Activated CD4-positive, alpha-beta T cell treated with anti-CD3 and anti-CD28 coated beads for 4 hours (primary cell): ENCODE measurements around the gene PPP2R1B.
"Not testable (repeated sequence)": the region's sequence is repeated elsewhere in the genome, so short reads cannot be mapped to it uniquely, and the experiment has no call there.

ENCODE experiments used
- DNase-seq, 2 donors: peaks; one replicate each; pipeline ENCODE4 v3.0.0-alpha.2; 2020

The PPP2R1B gene

DNA sequence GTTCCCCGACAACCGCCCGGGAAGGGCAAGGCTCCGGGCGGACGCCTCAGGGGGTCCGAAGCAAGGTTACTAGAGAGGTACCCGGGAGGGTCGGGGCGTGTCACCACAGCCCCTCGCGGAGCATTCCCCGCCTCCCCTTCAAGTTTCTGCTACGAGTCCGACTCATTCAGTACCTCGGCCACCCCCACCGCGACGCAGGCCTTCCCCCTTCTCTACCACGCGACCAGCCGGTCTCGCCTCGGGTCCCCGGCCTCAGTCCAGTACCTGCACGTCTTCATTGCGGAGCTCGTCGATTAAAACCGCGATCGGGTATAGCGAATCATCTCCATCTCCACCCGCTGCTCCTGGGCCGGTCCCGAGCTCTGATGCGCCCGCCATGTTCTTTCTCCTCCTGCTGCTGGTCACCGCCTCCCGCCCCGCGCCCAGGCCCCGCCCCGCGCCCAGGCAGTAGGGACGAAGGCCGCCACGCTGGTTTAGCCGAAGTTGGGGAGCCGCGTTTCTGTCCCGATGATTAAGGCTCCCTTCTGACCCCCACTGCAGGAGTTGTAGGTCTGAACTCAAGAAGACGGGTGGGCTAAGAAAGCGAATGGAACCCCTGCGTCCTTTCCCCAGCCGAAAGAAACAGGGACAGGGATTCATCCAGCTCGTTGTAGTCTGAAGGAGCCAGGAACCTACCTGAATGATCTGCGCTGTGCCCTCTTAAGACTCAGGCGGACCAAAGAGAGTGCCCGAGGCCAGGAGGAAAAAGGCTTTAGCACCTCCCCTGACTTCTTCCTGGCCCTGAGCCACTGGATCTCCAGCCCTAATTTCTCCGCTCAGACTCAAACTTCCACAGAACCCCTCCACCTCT is at the start of gene PPP2R1B:
TSS of gene PPP2R1B (minus strand) at position 406 of the 850 bp plus-strand sequence. CDS start at position 378, 28 bp downstream.
- DNase-seq: peak; percentile 64 to 74

DNA sequence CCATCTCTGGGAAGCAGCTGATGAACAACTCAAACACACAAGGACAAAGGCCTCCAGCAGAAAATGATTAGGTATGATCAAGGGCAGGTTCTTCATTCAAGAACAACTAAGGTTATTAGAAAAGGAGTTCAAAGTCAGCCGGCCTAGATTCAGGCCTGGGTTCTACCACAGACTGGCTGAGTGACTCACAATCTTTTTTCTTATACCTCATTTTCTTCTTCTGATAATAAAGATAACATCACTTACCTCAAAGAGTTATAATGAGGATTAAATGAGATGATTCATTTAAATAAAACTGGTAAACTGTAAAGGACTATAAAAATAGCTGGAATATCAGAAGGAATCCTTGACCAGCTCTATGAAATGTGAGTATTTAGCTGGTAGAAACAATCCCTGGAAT is 49.3 kb upstream of the PPP2R1B start:
- DNase-seq: no peak

DNA sequence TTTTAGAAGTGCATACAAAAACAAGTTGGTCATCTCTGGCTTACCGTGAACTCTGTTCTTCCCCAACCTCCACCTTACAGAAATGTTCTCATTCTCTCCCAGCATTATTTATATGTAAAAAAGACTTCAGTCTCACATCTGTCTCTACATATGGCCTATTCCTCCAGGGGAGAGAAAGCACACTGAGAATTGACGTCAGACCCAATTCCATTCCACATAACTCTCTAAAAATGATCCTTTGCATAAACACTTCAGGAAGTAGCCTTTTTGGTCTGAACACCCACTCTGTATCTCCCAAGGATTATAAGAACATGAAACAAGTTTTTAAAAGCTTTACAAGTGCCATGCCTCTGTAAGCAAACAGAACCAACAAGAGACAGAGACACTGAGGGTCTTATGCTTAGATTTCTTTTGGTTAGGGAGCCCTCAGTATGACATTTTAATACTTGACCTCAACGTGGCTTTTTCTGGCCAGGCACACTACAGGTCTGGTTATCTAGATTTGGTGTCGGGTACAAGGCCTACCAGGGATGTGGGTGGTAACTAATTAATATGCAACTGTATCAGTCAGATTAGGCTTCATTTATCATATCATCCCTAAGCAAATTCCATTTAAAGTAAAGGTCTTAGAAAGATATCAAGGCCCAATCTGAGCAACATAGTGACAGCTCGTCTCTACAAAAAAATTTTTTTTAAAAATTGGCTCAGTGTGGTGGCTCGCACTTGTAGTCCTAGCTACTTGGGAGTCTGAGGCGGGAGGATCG is 48.5 kb upstream of the PPP2R1B start:
- DNase-seq: no peak

DNA sequence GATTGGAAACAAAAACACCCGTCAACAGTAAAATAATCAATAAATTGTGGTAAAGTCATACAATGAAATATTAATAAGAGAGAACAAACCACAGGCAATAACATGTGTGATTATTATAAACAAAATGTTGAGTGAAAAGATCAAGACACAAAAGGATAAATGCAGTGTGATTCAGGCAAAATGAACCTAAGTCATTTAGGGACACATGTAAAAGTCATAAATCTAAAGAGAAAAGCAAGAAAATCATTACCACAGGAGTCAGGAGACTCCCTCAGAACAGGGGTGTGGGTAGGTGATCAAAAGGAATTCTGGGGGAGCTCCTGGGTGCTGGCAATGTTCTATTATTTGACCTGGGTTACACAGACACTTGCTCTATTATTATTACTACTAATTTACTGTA is 47.9 kb upstream of the PPP2R1B start:
- DNase-seq: no peak

DNA sequence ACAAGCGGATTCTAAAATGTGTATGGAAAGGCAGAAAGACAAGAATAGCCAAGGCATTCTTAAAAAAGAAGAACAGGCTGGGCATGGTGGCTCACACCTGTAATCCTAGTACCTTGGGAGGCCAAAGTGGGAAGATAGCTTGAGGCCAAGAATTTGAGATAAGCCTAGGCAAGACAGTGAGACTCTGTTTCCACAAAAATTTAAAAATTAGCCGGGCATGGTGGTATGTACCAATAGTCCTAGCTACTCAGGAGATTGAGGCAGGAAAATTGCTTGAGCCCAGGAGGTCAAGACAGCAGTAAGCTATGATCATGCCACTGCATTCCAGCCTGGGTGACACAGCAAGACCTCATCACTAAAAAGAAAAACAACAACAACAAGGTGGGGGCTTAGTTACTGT is 46.0 kb upstream of the PPP2R1B start:
- DNase-seq: no peak

DNA sequence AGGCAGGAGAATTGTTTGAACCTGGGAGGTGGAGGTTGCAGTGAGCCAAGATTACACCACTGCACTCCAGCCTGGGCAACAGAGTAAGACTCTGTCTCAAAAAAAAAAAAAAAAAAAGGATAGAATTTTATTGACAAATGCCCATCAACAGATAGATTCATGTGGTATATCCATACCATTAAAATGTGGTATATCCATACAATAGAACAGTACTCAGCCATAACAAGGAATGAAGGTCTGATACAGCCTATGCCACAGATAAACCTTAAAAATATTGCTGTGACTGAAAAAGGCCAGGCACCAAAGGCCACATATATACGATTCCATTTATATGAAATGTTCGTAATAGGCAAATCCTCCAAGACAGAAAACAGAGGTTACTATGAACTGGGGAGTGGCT is 45.3 kb upstream of the PPP2R1B start:
- DNase-seq: no peak

DNA sequence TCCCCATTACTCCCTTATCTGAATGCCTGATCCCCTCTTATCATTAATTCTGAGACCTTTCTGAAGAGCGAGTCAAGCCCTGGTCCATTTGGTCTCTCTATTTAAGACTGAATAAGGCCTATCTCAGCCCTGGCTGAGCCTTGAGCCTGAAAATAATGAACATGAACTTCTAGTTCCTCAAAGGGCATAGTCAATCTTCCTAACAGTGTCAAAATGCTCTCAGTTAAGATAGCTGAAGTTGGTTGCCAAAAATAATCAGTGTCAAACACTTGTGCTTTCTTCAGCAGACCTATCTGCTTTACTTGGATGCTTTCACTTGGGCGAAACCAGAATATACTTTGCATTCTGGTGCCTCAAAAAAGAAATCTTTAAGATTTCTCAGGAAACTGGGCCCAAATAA is 42.6 kb upstream of the PPP2R1B start:
- no peak for DNase-seq

DNA sequence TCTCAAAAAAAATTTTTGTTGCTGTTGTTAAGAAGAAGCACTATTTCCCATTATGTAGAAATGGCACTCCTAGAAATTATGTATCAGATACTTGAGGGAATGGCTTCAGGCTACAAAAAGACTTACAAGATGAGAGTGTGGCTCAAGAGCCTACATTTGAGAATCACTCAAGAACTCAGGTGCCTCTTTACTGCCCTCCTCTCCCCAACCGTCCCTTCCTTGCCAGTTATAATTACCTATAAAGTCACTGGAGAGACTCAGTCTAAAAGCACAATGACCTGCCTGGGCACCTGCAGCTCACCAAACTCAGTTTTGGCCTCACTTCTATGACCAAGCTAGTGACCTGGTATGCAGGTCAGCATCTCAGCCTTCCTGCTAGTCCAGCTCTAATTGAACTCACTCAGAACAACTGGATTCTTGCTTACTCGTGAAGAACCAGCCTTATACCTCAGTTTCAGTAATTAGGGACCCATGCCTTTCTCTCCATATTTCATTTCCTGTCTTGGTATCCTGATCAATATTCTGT is 41.9 kb upstream of the PPP2R1B start:
- DNase-seq: no peak

DNA sequence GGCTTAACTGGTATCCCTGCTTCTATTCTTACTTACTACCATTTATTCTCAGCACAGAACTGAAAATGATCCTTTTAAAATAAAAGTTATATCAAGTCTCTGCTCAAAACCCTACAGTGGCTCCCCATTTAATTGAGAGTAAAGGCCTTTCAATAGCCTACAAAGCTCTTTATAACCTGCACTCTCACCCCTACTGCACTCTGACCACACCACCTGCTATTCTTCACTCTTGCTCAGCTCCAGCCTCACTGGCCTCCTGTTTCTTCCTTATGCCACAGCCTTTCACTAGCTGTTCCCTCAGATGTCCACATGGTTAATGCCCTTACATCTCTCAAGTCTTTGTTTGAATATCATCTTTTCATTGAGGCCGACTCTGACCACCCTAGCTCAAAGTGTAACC is 40.9 kb upstream of the PPP2R1B start:
- no peak for DNase-seq

DNA sequence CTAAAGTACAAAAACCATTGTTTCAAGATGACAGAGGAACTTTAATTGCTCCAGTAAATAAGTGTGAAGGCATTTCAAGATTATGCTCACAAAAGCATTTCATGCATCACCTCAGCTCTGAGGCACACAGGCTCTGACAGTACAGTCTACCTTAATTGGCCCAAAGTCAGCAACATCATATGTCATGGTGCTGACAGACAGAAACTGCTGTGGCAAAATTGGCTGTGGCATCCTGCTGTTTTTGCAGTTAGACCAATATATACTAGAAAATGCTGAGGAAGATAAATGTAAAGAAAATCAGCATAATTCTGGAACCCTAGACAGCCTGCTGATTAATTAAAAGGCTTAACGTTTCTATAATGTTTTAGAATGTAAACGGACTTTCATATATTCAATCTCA is 34.9 kb upstream of the PPP2R1B start:
- no peak for DNase-seq

DNA sequence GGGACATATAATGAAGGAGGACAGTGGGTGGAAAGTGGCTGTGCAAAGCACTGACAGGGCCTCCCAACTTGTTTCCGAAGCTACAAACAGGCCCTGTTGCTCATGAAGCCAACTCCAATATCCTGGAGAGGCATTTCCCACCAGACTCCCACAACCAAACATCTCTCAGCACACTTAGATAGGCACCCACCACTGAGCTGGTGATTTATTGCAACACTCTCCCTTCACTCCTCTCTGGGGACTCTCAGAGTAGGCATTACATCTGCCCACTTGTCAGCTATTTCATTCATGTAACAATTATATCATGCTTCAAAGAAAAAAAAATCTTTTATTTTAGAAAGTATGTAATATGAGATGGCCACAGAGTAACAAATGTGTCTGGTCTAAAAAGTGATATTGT is 32.1 kb upstream of the PPP2R1B start:
- no peak for DNase-seq

DNA sequence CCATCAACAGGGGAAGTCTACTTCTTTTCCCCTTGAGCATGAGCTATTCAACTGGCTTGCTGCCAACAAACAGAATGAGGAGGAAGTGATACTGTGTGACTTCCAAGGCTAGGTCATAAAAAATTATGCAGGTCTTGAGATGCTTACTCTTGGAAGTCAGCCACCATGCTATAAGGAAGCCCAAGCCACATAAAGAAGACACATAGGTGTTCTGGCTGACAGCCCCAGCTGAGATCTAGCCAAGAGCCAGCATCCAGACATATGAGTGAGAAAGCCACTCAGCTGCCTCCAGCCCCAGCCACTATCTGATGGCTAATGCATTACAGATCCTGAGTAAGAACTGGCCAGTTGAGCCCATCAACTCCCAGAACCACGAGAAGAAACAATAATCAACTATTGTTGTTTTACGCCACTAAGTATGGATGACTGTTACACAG is 31.0 kb upstream of the PPP2R1B start:
- no peak for DNase-seq

DNA sequence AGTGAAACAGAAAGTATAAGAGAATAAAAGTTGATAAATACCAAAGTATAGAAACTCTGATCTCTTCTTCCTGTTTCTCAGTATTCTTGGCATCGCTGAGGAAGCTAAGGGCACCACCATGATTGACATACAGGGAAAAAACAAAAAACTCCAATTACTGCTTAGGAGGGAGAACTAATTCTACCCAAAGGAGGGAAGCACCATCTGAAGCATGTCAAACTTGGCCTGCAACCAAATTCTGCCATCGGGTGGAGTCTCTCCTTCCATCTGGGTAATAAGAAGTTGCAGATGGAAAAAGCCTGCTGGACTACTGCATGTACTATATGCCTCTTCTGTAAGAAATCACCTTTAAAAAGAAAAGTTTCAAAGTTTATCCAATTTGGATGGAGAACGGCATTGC is 30.5 kb upstream of the PPP2R1B start:
- no peak for DNase-seq

DNA sequence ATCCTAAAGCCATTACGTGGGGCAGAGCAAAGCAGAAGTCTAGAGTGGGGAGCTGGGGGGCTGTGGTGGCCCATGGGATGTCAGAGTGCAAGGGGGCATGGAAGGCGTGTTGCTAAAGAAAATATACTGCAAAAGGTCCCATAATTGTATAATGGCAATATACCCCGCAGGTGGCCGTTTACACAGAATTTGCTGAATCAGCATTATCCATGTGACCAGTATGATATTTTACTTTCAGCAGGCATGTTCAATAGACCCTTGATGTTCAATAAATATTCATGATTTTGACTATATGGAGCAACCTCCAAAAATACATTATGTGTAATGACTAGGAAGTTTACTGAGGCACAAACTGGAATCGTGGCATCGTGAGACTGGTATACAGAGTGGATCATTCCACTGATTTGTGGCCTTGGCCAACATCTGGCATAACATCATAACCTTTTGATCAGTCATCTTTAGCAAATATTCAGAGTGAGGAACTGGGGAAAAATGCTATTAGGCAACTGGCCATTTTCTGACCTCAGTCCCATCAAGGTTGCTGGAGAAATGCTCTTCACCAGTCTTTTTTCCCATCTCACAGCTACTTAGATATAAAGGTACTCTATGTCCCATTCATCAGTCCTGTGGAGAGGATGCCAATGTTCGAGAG is 29.3 kb upstream of the PPP2R1B start:
- DNase-seq: no peak

DNA sequence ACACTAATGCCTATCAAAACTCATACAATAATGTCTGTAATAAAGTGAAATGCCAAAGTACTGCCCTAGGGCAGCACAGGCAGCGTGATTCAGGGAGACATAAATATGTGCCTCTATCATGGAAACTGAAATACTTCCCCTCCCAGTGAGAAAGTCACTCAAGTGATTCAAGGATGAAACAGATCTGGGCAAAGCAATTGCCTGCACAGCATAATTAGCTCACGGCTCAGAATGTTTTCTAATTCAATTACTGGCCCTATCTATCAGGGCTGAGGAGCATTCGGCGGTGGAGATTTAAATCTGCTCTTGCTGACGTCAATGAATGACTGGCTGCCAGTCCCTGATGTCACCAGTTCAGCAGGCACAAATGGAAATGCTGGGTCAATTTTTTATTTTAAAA is 27.7 kb upstream of the PPP2R1B start:
- DNase-seq: no peak

DNA sequence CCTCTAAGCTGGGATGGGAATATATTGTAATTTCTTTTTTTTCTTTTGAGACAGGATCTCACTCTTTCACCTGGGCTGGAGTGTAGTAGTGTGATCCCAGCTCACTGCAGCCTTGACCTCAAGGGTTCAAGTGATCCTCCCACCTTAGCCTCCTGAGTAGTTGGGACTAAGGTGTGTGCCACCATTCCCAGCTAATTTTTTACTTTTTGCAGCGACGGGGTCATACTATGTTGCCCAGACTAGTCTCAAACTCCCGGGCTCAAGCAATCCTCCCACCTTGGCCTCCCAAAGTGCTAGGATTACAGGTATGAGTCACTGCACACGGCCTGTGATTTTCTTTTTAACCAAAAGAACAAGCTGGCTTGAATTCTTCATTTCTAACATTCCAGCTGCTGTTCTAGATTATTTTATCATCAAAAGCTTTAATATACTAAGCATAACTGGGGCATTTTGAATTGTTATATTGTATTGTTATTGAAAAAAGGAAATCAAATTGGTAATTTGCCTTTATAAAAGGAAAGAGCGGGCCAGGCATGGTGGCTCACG is 26.8 kb upstream of the PPP2R1B start:
- no peak for DNase-seq

DNA sequence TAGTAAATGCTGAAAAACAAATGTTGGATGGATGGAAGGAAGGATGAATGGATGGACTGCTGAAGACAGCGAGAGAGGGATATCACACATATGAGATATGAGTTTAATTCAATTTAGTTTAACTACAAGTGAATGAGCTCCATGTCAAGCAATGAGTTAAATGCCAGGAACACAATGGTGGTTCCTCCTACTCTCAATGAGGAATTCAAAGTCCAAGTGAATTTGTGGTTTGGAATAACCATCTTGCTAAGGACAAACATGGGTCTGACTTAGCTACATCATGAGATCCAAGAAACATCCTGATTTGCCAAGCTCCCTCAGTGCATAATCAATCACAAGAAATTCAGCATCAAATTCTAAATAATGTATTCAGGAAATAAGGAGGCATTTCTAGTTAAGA is 26.1 kb upstream of the PPP2R1B start:
- DNase-seq: no peak

DNA sequence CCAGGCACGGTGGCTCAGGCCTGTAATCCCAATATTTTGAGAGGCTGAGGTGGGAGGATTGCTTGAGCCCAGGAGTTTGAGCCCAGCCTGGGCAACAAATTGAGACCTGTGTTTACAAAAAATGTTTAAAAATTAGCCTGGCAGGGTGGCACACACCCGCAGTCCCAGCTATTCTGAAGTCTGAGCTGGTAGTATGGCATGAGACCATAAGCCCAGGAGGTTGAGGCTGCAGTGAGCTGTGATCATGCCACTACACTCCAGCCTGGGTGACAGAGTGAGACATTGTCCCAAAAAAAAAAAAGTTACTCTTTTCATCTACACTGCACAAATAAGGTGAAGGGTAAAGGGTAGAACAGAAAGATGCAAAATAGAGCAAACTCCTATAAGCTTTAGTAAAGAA is 22.3 kb upstream of the PPP2R1B start:
- no peak for DNase-seq

DNA sequence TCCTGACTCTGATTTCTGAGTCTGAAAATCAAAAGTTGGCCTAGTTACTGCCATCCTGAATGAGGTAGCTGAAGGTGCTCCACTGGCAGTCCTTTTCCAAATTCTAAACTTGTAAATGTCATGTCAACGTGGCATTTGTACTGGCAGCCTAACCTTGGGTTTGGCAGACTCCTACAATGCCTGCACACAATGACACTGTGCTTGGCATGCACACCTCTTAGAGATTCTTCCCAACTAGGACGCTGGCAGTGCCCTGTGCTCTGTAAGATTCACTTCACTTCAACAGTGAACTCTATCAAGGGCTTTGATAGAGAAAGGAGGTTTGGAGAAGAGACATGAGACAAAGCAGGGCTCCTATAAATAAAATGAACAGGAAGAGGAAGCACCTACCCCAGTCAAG is 21.9 kb upstream of the PPP2R1B start:
- DNase-seq: no peak

DNA sequence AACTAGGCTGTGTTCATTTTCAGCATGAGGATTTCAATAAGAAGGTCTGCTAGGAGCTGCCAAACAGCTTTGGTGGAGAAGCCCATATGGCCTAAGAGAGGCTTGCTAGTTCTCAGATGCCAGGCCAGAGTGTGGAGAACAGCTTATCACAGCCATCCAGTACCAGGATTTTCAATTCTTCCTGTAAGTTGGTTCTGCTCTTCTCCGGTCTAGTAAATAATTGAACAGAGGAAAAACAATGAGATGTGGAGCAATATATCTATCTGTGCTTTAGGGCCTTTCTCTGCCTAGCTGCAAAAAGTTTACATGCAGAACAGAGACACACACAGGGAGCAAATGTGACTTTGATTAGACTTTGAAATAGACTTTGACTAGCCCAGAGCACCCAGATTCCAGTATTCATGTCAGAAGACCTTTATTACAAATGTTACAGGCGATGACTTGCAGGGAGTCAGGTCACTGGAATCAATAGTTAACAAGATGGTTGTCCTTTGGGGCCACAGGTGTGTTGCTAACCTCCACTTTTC is 19.8 kb upstream of the PPP2R1B start:
- no peak for DNase-seq

DNA sequence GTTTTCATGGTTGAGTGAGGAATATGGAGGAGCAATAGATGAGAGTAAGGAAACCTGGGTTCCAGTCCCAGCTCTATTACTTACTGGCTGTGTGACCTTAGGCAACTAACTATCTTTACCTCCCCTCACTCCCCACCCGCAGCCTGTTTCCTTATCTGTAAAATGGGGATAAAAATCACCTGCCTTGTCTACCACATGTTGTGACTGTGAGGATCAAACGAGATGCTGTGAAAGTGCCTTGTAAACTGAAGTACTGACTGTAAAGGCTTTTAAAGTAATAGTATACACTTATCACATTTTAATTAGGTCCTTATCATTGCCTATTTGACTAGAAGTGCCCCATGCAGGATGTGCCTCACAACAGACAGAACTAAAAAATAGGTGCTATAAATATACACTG is 18.9 kb upstream of the PPP2R1B start:
- no peak for DNase-seq

DNA sequence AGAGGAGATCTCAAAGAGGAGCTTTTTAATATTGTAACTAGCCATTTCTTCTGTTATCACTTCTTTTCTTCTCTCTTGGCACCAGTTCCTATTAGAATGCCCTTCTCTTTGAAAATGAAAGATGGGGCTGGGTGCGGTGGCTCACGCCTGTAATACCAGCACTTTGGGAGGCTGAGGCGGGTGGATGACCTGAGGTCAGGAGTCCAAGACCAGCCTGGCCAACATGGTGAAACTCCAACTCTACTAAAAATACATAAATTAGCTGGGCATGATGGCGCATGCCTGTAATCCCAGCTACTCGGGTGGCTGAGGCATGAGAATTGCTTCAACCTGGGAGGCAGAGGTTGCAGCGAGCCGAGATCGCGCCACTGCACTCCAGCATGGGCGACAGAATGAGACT is 18.1 kb upstream of the PPP2R1B start:
- not testable (repeated sequence) for DNase-seq
